GM21576 (cell line): ENCODE results near the gene VWA1.
"Not testable (repeated sequence)": the region's sequence is repeated elsewhere in the genome, so short reads cannot be mapped to it uniquely, and the experiment has no call there.

Source experiments
- ATAC-seq: cut with Tn5 transposase; IDR thresholded peaks from one replicate; pipeline ENCODE4 v1.9.1; 2021; ENCODE audit warnings: mild to moderate bottlenecking, moderate library complexity; ENCODE audit not compliant: unreplicated experiment

The VWA1 gene

GRCh38 chr1:1455366-1455884 lies 19.9 kb downstream of the VWA1 start:
- no peak for ATAC-seq

- ATAC-seq, result not testable (repeated sequence)
Measured at GRCh38 chr1:1455934-1456333, 20.4 kb downstream of the VWA1 start.

GRCh38 chr1:1456683-1457255 lies 21.3 kb downstream of the VWA1 start:
- ATAC-seq, result not testable (repeated sequence)

DNA sequence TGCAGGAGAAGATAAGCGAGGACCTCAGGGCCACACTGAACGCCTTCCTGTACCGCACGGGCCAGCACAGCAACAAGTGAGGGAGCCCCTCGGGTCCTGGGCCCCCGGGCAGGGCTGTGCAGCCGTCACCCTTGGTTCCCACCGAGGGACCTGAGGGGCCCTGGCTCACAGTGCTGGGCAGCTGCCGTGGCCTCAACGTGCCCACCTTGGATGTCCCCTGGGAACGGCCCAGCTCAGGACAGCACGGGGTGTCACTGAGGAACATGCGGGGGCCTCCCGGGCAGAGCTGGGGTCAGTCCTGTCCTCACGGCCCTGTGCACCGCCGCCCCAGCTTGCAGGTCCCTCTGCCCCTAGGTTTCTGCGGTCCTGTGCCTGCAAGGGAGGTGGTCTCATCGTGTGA lies 23.7 kb downstream of the VWA1 start:
- ATAC-seq, result not testable (repeated sequence)

- ATAC-seq, result not testable (repeated sequence)
Measured at GRCh38 chr1:1459711-1460110, 24.2 kb downstream of the VWA1 start.

- ATAC-seq, result no peak
Measured at GRCh38 chr1:1460540-1461130, 25.1 kb downstream of the VWA1 start.

DNA sequence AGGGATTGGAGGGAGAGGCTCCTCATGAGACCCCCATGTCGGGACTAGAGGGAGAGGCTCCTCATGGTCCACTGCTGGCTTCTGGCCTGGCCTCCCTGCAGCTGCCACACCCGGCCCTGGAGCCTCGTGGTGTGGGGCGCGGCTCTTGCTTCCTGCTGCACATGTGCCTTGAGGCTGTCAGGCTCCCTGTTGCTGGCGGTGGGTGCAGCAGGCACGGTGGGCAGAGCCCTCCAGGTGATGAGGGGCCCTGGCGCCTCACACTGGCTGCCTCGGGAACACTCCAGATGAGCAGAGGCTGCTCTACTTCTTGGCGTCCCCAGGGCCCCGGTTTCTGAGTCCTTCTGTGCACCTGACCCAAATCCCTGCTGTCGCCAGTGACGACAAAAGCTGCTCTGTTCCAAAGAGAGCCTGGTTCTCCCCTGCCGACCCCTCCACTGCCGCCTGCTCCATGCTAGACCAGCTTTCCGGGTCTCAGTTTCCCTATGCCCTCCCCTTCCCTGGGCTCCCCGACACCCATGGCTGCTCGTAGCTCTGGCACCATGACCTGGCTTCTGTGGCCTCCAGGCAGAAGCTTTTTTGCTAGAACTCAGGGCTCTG lies 26.3 kb downstream of the VWA1 start:
- ATAC-seq, result no peak

- ATAC-seq, result no peak
Measured at GRCh38 chr1:1462318-1462966, 27.0 kb downstream of the VWA1 start.

DNA sequence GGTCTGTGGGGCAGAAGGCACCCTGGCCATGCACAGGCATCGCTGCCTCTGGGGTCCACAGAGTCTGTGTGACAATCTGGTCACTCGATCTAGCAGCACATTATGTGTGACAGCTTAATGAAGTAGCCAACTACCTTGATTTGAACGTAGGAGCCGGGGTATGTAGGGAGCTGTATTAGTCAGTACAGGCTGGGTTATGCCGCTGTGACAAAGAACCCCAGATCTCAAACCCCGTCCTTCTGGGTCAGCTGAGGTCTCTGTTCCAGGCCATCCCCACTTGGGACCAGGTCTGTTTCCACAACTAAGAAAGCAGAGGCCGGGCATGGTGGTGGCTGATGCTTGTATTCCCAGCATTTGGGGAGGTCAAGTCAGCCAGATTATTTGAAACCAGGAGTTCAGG lies 27.8 kb downstream of the VWA1 start:
- no peak for ATAC-seq

DNA sequence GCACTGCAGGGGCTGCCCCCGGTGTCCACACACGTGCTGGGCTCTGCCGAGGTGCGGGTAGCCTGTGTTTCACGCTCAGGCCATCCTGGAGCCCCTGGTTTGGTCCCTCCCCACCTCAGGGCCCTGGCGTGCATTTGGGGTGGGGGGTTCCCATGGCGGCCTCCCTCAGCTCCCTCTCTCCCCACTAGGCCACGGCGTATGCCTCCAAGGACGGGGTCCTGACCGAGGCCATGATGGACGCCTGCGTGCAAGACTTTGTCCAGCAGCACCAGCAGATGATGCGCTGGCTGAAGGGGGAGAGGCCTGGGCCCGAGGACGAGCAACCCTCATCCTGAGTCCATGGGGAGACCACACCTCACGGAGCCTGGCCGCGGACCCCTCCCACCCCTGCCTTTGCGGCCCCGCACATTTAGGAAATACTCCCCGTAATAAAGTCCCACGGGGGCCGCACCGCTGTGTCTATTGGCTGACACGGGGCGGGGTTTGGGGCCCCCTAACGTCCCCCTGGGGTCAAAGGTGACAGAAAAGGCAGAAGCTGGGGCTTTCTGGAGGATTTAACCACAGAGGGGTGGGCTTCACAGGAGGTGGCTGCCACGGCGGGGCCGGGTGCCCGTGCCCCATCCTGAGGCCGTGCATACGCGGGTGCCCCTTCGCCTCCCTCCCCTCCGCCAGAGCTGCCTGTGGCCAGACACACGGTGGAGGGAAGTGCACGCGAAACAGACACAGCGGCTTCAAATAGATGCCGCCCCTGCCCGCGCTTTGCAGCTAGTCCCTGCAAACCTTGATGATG lies 32.9 kb downstream of the VWA1 start:
- not testable (repeated sequence) for ATAC-seq

- no peak for ATAC-seq
Measured at GRCh38 chr1:1470626-1471388, 35.3 kb downstream of the VWA1 start.

DNA sequence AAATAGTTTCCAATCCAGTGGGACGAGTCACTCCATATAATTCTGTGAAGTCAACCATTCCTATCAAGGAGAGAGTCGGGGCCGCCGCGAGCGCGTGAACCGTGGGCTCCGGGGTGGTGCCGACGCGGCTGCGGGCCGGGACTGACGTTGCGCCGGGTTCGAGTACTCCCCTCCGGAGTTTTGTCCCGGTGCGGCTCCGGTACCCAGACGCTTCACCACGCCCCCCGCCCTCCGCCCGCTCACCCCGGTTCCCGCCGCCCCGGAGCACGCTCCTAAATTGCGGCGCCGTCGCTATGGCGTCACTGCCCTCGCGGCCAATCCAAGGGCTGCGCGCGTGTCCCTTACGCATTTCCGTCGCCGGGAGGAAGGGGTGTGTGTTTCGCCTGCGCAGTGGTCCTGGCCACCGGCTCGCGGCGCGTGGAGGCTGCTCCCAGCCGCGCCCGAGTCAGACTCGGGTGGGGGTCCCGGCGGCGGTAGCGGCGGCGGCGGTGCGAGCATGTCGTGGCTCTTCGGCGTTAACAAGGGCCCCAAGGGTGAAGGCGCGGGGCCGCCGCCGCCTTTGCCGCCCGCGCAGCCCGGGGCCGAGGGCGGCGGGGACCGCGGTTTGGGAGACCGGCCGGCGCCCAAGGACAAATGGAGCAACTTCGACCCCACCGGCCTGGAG lies 36.0 kb downstream of the VWA1 start, which contains the start of gene ATAD3B:
Gene ATAD3B, plus strand, starts transcription at position 377 of the 664 bp plus-strand sequence. Its CDS starts 120 bp downstream, at position 497.
- peak; percentile 83 for ATAC-seq

DNA sequence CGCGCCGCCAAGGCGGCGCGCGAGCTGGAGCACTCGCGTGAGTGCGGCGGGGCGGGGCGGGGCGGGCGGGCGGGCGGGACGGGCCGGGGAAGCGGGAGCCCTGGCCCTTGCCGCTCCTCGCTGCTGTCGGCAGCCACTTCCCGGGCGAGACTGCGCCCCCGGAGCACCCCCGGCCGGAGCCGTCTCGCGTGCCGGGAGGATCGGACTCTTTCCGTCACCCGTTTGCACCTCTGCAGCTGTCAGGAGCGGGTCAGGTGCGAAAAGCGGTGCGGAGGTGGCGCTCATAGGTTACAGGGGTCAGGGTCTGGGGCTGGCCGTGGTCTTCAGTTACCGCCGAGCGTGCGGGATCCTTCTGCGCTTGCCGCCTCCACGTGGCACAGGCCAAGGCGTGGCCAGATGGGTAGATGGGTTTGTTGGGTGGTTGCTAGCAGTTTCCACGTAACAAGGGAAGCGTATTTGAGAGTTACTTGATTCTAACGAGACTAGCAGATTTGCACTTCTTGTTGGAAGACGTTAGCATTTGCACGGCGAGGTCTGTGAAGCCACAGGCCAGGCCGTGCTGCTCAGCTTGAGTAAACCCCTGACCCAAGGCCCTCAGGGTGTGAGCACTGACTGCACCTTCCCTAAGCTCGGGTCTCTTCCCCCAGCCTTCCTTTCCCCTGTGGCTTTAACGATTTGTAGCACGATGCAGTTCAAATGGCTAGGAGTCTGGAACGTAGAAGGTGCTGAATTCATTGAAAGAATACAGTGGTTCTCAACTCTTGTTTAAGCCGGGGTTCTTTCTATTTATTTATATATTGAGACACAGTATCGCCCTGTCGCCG lies 36.8 kb downstream of the VWA1 start:
- ATAC-seq, result peak; percentile 19

- not testable (repeated sequence) for ATAC-seq
Measured at GRCh38 chr1:1476011-1476410, 40.5 kb downstream of the VWA1 start.

DNA sequence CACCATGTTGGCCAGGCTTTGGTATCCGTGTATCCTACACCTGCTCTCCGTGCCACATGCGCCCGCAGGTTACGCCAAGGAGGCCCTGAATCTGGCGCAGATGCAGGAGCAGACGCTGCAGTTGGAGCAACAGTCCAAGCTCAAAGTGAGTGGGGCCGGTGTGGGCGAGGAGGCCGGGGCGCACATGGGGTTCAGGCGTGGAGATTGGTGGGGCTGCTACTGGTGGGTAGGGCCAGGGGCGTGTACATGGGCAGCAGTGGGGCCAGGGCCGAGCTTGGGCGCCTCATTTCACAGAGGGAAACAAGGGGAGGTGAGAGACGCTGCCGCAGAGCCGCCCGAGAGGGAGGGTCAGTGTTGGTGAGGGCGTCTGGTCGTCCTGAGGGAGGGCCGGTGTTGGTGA lies 41.7 kb downstream of the VWA1 start:
- no peak for ATAC-seq

DNA sequence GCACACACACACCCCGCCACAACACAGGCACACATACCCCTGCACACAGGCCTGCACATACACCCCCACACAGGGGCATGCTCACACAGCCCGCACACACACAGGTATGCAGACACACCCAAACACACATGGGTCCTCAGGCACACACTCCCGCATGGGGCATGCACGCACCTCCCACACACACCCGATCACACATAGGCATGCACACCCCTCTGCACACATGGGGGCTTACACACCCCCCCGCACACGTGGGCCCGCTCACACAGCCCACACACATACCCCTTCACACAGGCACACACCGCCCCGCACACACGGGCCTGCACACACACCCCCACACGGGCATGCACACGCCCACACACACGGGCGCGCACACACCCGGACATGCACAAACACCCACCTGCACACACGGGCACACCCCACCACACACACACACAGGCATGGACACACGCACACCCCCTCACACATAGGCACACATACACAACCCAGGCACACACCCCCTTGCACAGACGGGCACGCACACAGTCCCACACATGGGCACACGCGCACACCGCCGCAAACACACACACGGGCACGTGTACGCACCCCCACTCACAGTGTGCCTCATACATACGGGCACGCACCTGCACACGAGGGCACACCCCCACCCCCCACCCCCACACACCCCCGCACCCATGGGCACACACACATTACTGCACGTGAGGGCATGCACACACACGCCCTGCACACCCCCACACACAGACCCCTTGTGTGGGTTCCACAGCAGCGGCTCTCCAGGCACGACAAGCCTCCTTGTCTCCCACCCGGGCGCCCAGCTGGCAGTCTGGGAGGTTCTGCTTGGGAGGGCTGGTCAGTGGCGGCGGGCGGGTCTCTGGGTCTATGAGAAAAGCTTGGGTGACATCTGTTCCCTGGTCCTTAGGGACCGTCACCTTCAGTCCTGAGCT lies 44.3 kb downstream of the VWA1 start:
- no peak for ATAC-seq

GRCh38 chr1:1480488-1480867 lies 45.0 kb downstream of the VWA1 start:
- not testable (repeated sequence) for ATAC-seq

- ATAC-seq, result not testable (repeated sequence)
Measured at GRCh38 chr1:1481811-1482210, 46.3 kb downstream of the VWA1 start.
